LHCN-M2 (cell line): ENCODE measurements around the gene FAM227A. TPM values are rescaled to one million over a fixed set of nuclear protein-coding genes. Genes with fewer than 3 reads are reported as not detected.

Experiments used
- DNase-seq: peaks from one replicate; pipeline ENCODE4 v3.0.0-alpha.2; 2012; ENCODE audit warnings: low read depth
- total RNA-seq: library from RNA; depleted of rRNA; stranded (reverse); fragments of >200 nt; gene quantifications from 2 replicates; pipeline ENCODE4 v1.2.3, GENCODE V29; 2014; rRNA removed

Gene FAM227A
- total RNA-seq, 1 experiment from 2014 or later = 1.4 TPM

- DNase-seq = no peak
Observed at GRCh38 chr22:38549101-38549894, 106.9 kb downstream of the FAM227A start.

- no peak for DNase-seq
Observed at GRCh38 chr22:38540701-38541100, 115.5 kb downstream of the FAM227A start.

- DNase-seq = no peak
Observed at GRCh38 chr22:38531251-38531938, 124.8 kb downstream of the FAM227A start.

Other genes with a start within 250 kb of the FAM227A start
- not detected in 2 replicates for gene KCNJ4, start 201.2 kb downstream of the FAM227A start, total RNA-seq
- gene KDELR3, start 188.3 kb downstream of the FAM227A start, total RNA-seq = 40.0 and 44.8 TPM in 2 replicates
- 290 and 312 TPM in 2 replicates for gene DDX17, start 150.1 kb downstream of the FAM227A start, total RNA-seq
- gene DMC1, start 86.2 kb downstream of the FAM227A start, total RNA-seq = 2.8 and 20.8 TPM in 2 replicates
- gene CBY1, start 246 bp upstream of the FAM227A start, total RNA-seq = 12.4 and 16.4 TPM in 2 replicates
- gene TOMM22, start 25.6 kb upstream of the FAM227A start, total RNA-seq = 60.9 and 74.1 TPM in 2 replicates
- gene JOSD1, start 44.6 kb upstream of the FAM227A start, total RNA-seq = 54.6 and 65.0 TPM in 2 replicates
- 24.5 and 26.4 TPM in 2 replicates for gene GTPBP1, start 49.6 kb upstream of the FAM227A start, total RNA-seq
- 136 and 140 TPM in 2 replicates for gene SUN2, start 99.6 kb upstream of the FAM227A start, total RNA-seq
- 19.0 and 22.6 TPM in 2 replicates for gene DNAL4, start 137.8 kb upstream of the FAM227A start, total RNA-seq
- 0.06 and 0.23 TPM in 2 replicates for gene NPTXR, start 187.6 kb upstream of the FAM227A start, total RNA-seq
- 29.0 TPM in 2 replicates for gene CBX6, start 215.8 kb upstream of the FAM227A start, total RNA-seq